ELR (cell line): ENCODE results near the gene KCNJ14.
A peak's percentile ranks its signal among the peaks of the same experiment; 100 is the strongest.
"Not testable (repeated sequence)": the region's sequence is repeated elsewhere in the genome, so short reads cannot be mapped to it uniquely, and the experiment has no call there.

Experiments
- DNase-seq: peaks from one replicate; pipeline ENCODE4 v3.0.0-alpha.2; 2015; ENCODE audit warnings: low read depth

KCNJ14 gene

GRCh38 chr19:48471836-48472235 is 16.5 kb downstream of the KCNJ14 start:
- no peak for DNase-seq

- DNase-seq, result no peak
These were observed 18.0 kb downstream of the KCNJ14 start for GRCh38 chr19:48473161-48473966.

- no peak for DNase-seq
These were observed 18.8 kb downstream of the KCNJ14 start for GRCh38 chr19:48474084-48474592.

GRCh38 chr19:48475369-48476068 is 20.1 kb downstream of the KCNJ14 start:
- no peak for DNase-seq

- no peak for DNase-seq
These were observed 20.8 kb downstream of the KCNJ14 start for GRCh38 chr19:48476176-48476575.

- DNase-seq, result no peak
These were observed 21.8 kb downstream of the KCNJ14 start for GRCh38 chr19:48477067-48477685.

GRCh38 chr19:48477698-48478338 is 22.4 kb downstream of the KCNJ14 start:
- no peak for DNase-seq

GRCh38 chr19:48478339-48479256 is 23.2 kb downstream of the KCNJ14 start:
- no peak for DNase-seq

- DNase-seq, result no peak
These were observed 24.3 kb downstream of the KCNJ14 start for GRCh38 chr19:48479686-48480085.

GRCh38 chr19:48480183-48480557 is 24.8 kb downstream of the KCNJ14 start:
- DNase-seq, result no peak

GRCh38 chr19:48480558-48481500 is 25.5 kb downstream of the KCNJ14 start:
- peak; percentile 33 for DNase-seq

GRCh38 chr19:48481846-48482639 is 26.7 kb downstream of the KCNJ14 start:
- DNase-seq, result peak; percentile 38

- DNase-seq, result no peak
These were observed 27.9 kb downstream of the KCNJ14 start for GRCh38 chr19:48483301-48483700.

GRCh38 chr19:48484247-48484893 is 29.0 kb downstream of the KCNJ14 start:
- DNase-seq, result no peak

- no peak for DNase-seq
These were observed 29.7 kb downstream of the KCNJ14 start for GRCh38 chr19:48484931-48485612.

GRCh38 chr19:48486706-48487105 is 31.3 kb downstream of the KCNJ14 start:
- DNase-seq, result not testable (repeated sequence)

- DNase-seq, result no peak
These were observed 32.2 kb downstream of the KCNJ14 start for GRCh38 chr19:48487544-48487943.

GRCh38 chr19:48487948-48488347 is 32.6 kb downstream of the KCNJ14 start:
- DNase-seq, result peak; percentile 84
